ENCODE measurements around the gene CD79A.

- TF ChIP-seq, protein P1, sequence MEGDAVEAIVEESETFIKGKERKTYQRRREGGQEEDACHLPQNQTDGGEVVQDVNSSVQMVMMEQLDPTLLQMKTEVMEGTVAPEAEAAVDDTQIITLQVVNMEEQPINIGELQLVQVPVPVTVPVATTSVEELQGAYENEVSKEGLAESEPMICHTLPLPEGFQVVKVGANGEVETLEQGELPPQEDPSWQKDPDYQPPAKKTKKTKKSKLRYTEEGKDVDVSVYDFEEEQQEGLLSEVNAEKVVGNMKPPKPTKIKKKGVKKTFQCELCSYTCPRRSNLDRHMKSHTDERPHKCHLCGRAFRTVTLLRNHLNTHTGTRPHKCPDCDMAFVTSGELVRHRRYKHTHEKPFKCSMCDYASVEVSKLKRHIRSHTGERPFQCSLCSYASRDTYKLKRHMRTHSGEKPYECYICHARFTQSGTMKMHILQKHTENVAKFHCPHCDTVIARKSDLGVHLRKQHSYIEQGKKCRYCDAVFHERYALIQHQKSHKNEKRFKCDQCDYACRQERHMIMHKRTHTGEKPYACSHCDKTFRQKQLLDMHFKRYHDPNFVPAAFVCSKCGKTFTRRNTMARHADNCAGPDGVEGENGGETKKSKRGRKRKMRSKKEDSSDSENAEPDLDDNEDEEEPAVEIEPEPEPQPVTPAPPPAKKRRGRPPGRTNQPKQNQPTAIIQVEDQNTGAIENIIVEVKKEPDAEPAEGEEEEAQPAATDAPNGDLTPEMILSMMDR (IDR thresholded peaks at IDR 0.05), result no peak
- no peak for TF ChIP-seq POLR2A (IDR thresholded peaks at IDR 0.05)
Measured at GRCh38 chr19:41868120-41868988, 8.7 kb upstream of the CD79A start.

All from heart left ventricle (tissue), 13 donors.